Ovary (tissue), 3 donors: Measurements from ENCODE around the gene LMNB1.

Experiments
- CTCF ChIP-seq, 3 donors: fragments of 450-650 bp in 2 of 3; fragments of 200-600 bp in 1 of 3; IDR thresholded peaks; one replicate each; pipeline versions ENCODE4 v1.5.1 to v1.8.0; 2016 to 2022; ENCODE audit warnings: antibody characterized with exemption in 3 of 3, mild to moderate bottlenecking in 1 of 3
- EP300 ChIP-seq: sonication (generic); formaldehyde crosslinking; IDR thresholded peaks from one replicate; pipeline ENCODE4 v1.6.1; 2017; ENCODE audit warnings: antibody characterized with exemption
- donor health status: DM: no; HTN: no; CAD: no.

GRCh38 chr5:126863402-126863801 is 86.5 kb downstream of the LMNB1 start:
- TF ChIP-seq CTCF (IDR thresholded peaks at IDR 0.05) = no peak
- TF ChIP-seq EP300 = no peak
